Breast epithelium (tissue), 3 donors: Measurements from ENCODE around the gene FLYWCH2.

ENCODE experiments used
- POLR2A ChIP-seq: fragments of 450-650 bp; IDR thresholded peaks from one replicate; pipeline ENCODE4 v1.6.1; 2016; ENCODE audit warnings: antibody characterized with exemption, mild to moderate bottlenecking, moderate library complexity
- POLR2AphosphoS5 ChIP-seq, 3 donors: sonication (generic); formaldehyde crosslinking; IDR thresholded peaks; one replicate each; pipeline ENCODE4 v1.6.1; 2017; ENCODE audit warnings: antibody characterized with exemption in 3 of 3
- TF ChIP-seq, protein P1 (sequence below), 3 donors: fragments of 450-650 bp; IDR thresholded peaks; one replicate each; pipeline ENCODE4 v1.5.1; 2016 to 2017; ENCODE audit warnings: antibody characterized with exemption in 3 of 3, mild to moderate bottlenecking in 3 of 3, moderate library complexity in 3 of 3

DNA sequence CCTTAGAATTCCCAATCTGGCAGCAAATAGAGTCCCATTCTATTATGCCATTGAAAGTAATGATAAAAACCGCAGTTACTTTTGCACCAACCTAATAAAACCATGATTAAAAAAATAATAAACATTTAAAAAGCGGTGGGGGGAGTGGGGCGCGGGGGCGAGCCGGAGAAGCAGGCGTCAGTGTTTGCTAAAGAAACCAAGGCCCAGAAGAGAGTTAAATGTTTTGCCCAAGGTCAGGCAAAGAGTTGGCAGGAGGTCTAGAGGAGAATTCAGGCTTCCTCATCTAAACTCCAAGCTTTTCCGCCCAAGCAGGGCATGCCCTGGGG, 15.4 kb upstream of the FLYWCH2 start:
- TF ChIP-seq, protein P1, sequence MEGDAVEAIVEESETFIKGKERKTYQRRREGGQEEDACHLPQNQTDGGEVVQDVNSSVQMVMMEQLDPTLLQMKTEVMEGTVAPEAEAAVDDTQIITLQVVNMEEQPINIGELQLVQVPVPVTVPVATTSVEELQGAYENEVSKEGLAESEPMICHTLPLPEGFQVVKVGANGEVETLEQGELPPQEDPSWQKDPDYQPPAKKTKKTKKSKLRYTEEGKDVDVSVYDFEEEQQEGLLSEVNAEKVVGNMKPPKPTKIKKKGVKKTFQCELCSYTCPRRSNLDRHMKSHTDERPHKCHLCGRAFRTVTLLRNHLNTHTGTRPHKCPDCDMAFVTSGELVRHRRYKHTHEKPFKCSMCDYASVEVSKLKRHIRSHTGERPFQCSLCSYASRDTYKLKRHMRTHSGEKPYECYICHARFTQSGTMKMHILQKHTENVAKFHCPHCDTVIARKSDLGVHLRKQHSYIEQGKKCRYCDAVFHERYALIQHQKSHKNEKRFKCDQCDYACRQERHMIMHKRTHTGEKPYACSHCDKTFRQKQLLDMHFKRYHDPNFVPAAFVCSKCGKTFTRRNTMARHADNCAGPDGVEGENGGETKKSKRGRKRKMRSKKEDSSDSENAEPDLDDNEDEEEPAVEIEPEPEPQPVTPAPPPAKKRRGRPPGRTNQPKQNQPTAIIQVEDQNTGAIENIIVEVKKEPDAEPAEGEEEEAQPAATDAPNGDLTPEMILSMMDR (IDR thresholded peaks at IDR 0.05) = no peak
- TF ChIP-seq POLR2A = no peak
- TF ChIP-seq POLR2AphosphoS5 (IDR thresholded peaks at IDR 0.05) = no peak
